Calu3 (cell line): ENCODE results near the gene TEPSIN. TPM values are rescaled to one million over a fixed set of nuclear protein-coding genes. Genes with fewer than 3 reads are reported as not detected.

Experiments
- BruUV-seq: library from RNA; stranded (reverse); fragments of 400-500 nt; replicated peaks from 2 replicates; lab custom pipeline; 2021; lab: Mats Ljungman, UMichigan
- CTCF ChIA-PET: fragments of 300-600 bp; sonication (Branson Sonifier 250); formaldehyde crosslinking; loops from one replicate; lab custom pipeline; 2022; ENCODE audit warnings: antibody characterized with exemption; lab: Charles Lee
- DNase-seq: peaks from one replicate; pipeline ENCODE4 v3.0.0; 2022
- H3K27ac Mint-ChIP-seq: one replicate; pipeline ENCODE4 v1.8.0; 2022; ENCODE audit warnings: mixed read lengths; ENCODE audit not compliant: unreplicated experiment
- H3K27me3 Mint-ChIP-seq: one replicate; pipeline ENCODE4 v1.8.0; 2022; ENCODE audit warnings: mixed read lengths; ENCODE audit not compliant: unreplicated experiment
- H3K36me3 Mint-ChIP-seq: one replicate; pipeline ENCODE4 v1.8.0; 2022; ENCODE audit warnings: mild to moderate bottlenecking, moderate library complexity, mixed read lengths; ENCODE audit not compliant: insufficient read depth, unreplicated experiment
- H3K4me1 Mint-ChIP-seq: one replicate; pipeline ENCODE4 v1.8.0; 2022; ENCODE audit warnings: mild to moderate bottlenecking, low read depth, mixed read lengths; ENCODE audit not compliant: unreplicated experiment
- H3K4me3 Mint-ChIP-seq: one replicate; pipeline ENCODE4 v1.8.0; 2022; ENCODE audit warnings: mild to moderate bottlenecking, low read depth, moderate library complexity, mixed read lengths; ENCODE audit not compliant: unreplicated experiment
- H3K9me3 Mint-ChIP-seq: one replicate; pipeline ENCODE4 v1.8.0; 2022; ENCODE audit warnings: low read depth, mixed read lengths; ENCODE audit not compliant: unreplicated experiment
- CTCF ChIP-seq: fragments of 200-600 bp; IDR thresholded peaks from one replicate; pipeline ENCODE4 v1.8.0; 2022; ENCODE audit warnings: antibody characterized with exemption; ENCODE audit not compliant: unreplicated experiment
- intact Hi-C: fragments of 100-400 bp; cut with micrococcal nuclease; formaldehyde crosslinking; loops from one replicate; pipeline ENCODE4 v1.10.0; 2022; ENCODE audit not compliant: unreplicated experiment
- total RNA-seq: library from RNA; stranded (reverse); gene quantifications from 2 replicates; pipeline ENCODE4 v1.2.3, GENCODE V29; 2022

TEPSIN gene
- total RNA-seq, 1 experiment from 2014 or later, result 37.0 TPM

GRCh38 chr17:81259058-81259605 is 20.3 kb upstream of the TEPSIN start:
- no peaks in the 10 kb centered on the region for H3K9me3 Mint-ChIP-seq
- CTCF ChIA-PET, result interaction anchor here (0.6 kb wide), 1 partner anchor 33 kb away, joined by 3 read pairs; no protein-coding TSS in a partner anchor
- H3K4me3 Mint-ChIP-seq, result no peak overlapping the region
- BruUV-seq, result no TSS peak
- DNase-seq, result no peak
- intact Hi-C loops, result no loop called here
- no peaks in the 10 kb centered on the region for H3K27me3 Mint-ChIP-seq
- no peak overlapping the region for H3K27ac Mint-ChIP-seq
- TF ChIP-seq CTCF, result no peak
- no peaks in the 10 kb centered on the region for H3K4me1 Mint-ChIP-seq
- H3K36me3 Mint-ChIP-seq, result peaks cover 44% of the 10 kb centered on the region

GRCh38 chr17:81258292-81258691 is 19.4 kb upstream of the TEPSIN start:
- Mint-ChIP-seq H3K9me3 (no peaks in the 10 kb centered on the region), H3K4me1 (no peaks in the 10 kb centered on the region), H3K27ac (no peak overlapping the region), H3K4me3 (no peak overlapping the region), H3K36me3 (peaks cover 52% of the 10 kb centered on the region), H3K27me3 (no peaks in the 10 kb centered on the region)
- intact Hi-C loops, result no loop called here
- CTCF ChIA-PET, result interaction anchor here (0.6 kb wide), 1 partner anchor 34 kb away, joined by 3 read pairs; no protein-coding TSS in a partner anchor
- BruUV-seq, result no TSS peak
- DNase-seq, result no peak
- no peak for TF ChIP-seq CTCF

- DNase-seq, result no peak
- Mint-ChIP-seq H3K9me3 (no peaks in the 10 kb centered on the region), H3K27me3 (no peaks in the 10 kb centered on the region), H3K27ac (no peak overlapping the region), H3K4me3 (no peak overlapping the region), H3K4me1 (no peaks in the 10 kb centered on the region), H3K36me3 (peaks cover 56% of the 10 kb centered on the region)
- CTCF ChIA-PET, result no interaction called here
- no TSS peak for BruUV-seq
- intact Hi-C loops, result no loop called here
- no peak for TF ChIP-seq CTCF
Observed at GRCh38 chr17:81257533-81257932, 18.7 kb upstream of the TEPSIN start.

GRCh38 chr17:81256616-81257015 is 17.8 kb upstream of the TEPSIN start:
- BruUV-seq, result no TSS peak
- Mint-ChIP-seq H3K4me1 (no peaks in the 10 kb centered on the region), H3K4me3 (no peak overlapping the region), H3K27ac (no peak overlapping the region), H3K27me3 (no peaks in the 10 kb centered on the region), H3K9me3 (no peaks in the 10 kb centered on the region), H3K36me3 (peaks cover 54% of the 10 kb centered on the region)
- CTCF ChIA-PET, result interaction anchor here (0.6 kb wide), 1 partner anchor 307 kb away, joined by 3 read pairs; no protein-coding TSS in a partner anchor
- intact Hi-C loops, result no loop called here
- TF ChIP-seq CTCF, result no peak
- DNase-seq, result no peak
